Measurements from ENCODE around the gene ERCC3.

- TF ChIP-seq GATA2 (IDR thresholded peaks at IDR 0.05; ENCODE audit: low read depth, low read length) (no peak), GATA3 (IDR thresholded peaks at IDR 0.05; ENCODE audit: low read depth, low read length) (no peak)
Observed at GRCh38 chr2:127228102-127228501, 65.8 kb downstream of the ERCC3 start.

Measured in SH-SY5Y (cell line).